Sigmoid colon (tissue), 7 donors: Measurements from ENCODE around the gene PXK. TPM values are rescaled to one million over a fixed set of nuclear protein-coding genes. Genes with fewer than 3 reads are reported as not detected.
"Not testable (repeated sequence)": the region's sequence is repeated elsewhere in the genome, so short reads cannot be mapped to it uniquely, and the experiment has no call there.

Experiments used
- DNase-seq: peaks from one replicate; pipeline ENCODE4 v3.0.0-alpha.2; 2019
- H3K27ac ChIP-seq, 4 donors: fragments of 200-600 bp; sonication (generic); one replicate each; pipeline ENCODE4 v1.5.1; 2016 to 2019; ENCODE audit warnings: mild to moderate bottlenecking in 1 of 4
- H3K27me3 ChIP-seq, 3 donors: fragments of 200-600 bp; sonication (generic); one replicate each; pipeline ENCODE4 v1.5.1; 2019; ENCODE audit warnings: mild to moderate bottlenecking in 1 of 3
- H3K36me3 ChIP-seq, 4 donors: fragments of 200-600 bp; sonication (generic); one replicate each; pipeline ENCODE4 v1.5.1; 2016 to 2019
- H3K4me1 ChIP-seq, 4 donors: fragments of 200-600 bp; sonication (generic); one replicate each; pipeline ENCODE4 v1.5.1; 2017 to 2019
- H3K4me3 ChIP-seq, 4 donors: fragments of 200-600 bp; sonication (generic); one replicate each; pipeline ENCODE4 v1.5.1; 2017 to 2019; ENCODE audit warnings: mild to moderate bottlenecking in 2 of 4, moderate library complexity in 1 of 4
- H3K9me3 ChIP-seq, 4 donors: fragments of 200-600 bp in 3 of 4; sonication (generic) in 3 of 4; one replicate each; pipeline versions ENCODE4 v1.5.1 to v1.6.1; 2013 to 2019
- CTCF ChIP-seq, 4 experiments: fragments of 450-650 bp in 3 of 4; fragments of 200-600 bp in 1 of 4; IDR thresholded peaks; one replicate each; pipeline ENCODE4 v1.5.1; 2016 to 2019; ENCODE audit warnings: antibody characterized with exemption in 4 of 4, mild to moderate bottlenecking in 3 of 4, moderate library complexity in 2 of 4
- EP300 ChIP-seq, 4 donors: sonication (generic); formaldehyde crosslinking; IDR thresholded peaks; one replicate each; pipeline ENCODE4 v1.6.1; 2017; ENCODE audit warnings: antibody characterized with exemption in 4 of 4
- POLR2A ChIP-seq, 2 donors: fragments of 450-650 bp; IDR thresholded peaks; one replicate each; pipeline ENCODE4 v1.6.1; 2016; ENCODE audit warnings: antibody characterized with exemption in 2 of 2, mild to moderate bottlenecking in 2 of 2, moderate library complexity in 2 of 2
- POLR2AphosphoS5 ChIP-seq, 4 donors: sonication (generic); formaldehyde crosslinking; IDR thresholded peaks; one replicate each; pipeline ENCODE4 v1.6.1; 2017; ENCODE audit warnings: antibody characterized with exemption in 4 of 4
- WGBS, 2 donors: extraction: QIAGEN DNeasy Blood & Tissue Kit; methylation state at CpG; one replicate each; pipeline ENCODE4 v1.1.7; 2013; 5-methylcytosine and 5-hydroxymethylcytosine counted together
- intact Hi-C: fragments of 100-400 bp; cut with DNase I; formaldehyde crosslinking; loops from one replicate; pipeline ENCODE4 v1.15.1; 2023
- polyA plus RNA-seq, 3 donors: library from polyadenylated mRNA; stranded (reverse); fragments of 200-250 nt; gene quantifications; one replicate each; pipeline ENCODE4 v1.2.3, GENCODE V29; 2013
- total RNA-seq, 4 donors: library from RNA; depleted of rRNA; stranded (reverse); fragments of >200 nt; gene quantifications; one replicate each; pipeline ENCODE4 v1.1.0, GENCODE V29; 2016
- donor health status: healthy with polysubstance abuse.
- donor health status: Bipolar disorder and iron deficiency.
- donor health status: healthy.

Gene PXK
- total RNA-seq (10 to 100 TPM; 30.3 to 58.7 (median 50.5) TPM), polyA plus RNA-seq (10 to 100 TPM in 1 of 3 donors, 1 to 10 TPM in 2; 6.9 to 16.4 (median 8.4) TPM)

GRCh38 chr3:58332575-58333188 is at the start of gene PXK:
TSS of gene PXK (plus strand) at chr3:58332892. CDS start at chr3:58332989, 97 bp downstream.
- DNase-seq: peak; percentile 85
- Histone ChIP-seq H3K27me3 (no peaks in the 10 kb centered on the region), H3K27ac (peak within 1 kb of the TSS; percentile 76 to 84 (median 82)), H3K4me3 (peak within 1 kb of the TSS; percentile 73 to 93 (median 88)), H3K4me1 (peaks cover 0 to 41% (median 35%) of the 10 kb centered on the region in 4 donors), H3K9me3 (no peaks in the 10 kb centered on the region), H3K36me3 (no peaks in the 10 kb centered on the region)
- TF ChIP-seq EP300 (IDR thresholded peaks at IDR 0.05) (no peak), POLR2AphosphoS5 (IDR thresholded peaks at IDR 0.05) (peak in 3 of 4 donors; percentile 27 to 68 (median 61)), POLR2A (IDR thresholded peaks at IDR 0.05) (no peak), CTCF (IDR thresholded peaks at IDR 0.05) (no peak)
- 1% methylated on average over 79 of the region's 79 CpGs for WGBS, 2 donors
- intact Hi-C loops: loop anchor here (1.0 kb wide), 2 partner anchors 82 to 160 kb away; partner anchors contain the start of gene KCTD6

GRCh38 chr3:58285334-58285733 is 47.4 kb upstream of the PXK start:
- Histone ChIP-seq H3K9me3 (no peaks in the 10 kb centered on the region), H3K4me1 (no peaks in the 10 kb centered on the region), H3K27ac (no peak overlapping the region), H3K36me3 (peaks cover 4 to 73% (median 14%) of the 10 kb centered on the region in 4 donors), H3K27me3 (no peaks in the 10 kb centered on the region), H3K4me3 (no peak overlapping the region)
- DNase-seq: no peak
- TF ChIP-seq POLR2AphosphoS5 (IDR thresholded peaks at IDR 0.05) (no peak), EP300 (IDR thresholded peaks at IDR 0.05) (no peak), CTCF (IDR thresholded peaks at IDR 0.05) (no peak), POLR2A (IDR thresholded peaks at IDR 0.05) (no peak)
- 87 to 90% methylated on average over 7 of the region's 7 CpGs for WGBS, 2 donors
- intact Hi-C loops: no loop called here

GRCh38 chr3:58287354-58287753 is 45.3 kb upstream of the PXK start:
- WGBS, 2 donors: 92 to 96% methylated on average over 6 of the region's 6 CpGs
- Histone ChIP-seq H3K27me3 (no peaks in the 10 kb centered on the region), H3K4me3 (no peak overlapping the region), H3K4me1 (no peaks in the 10 kb centered on the region), H3K36me3 (peaks cover 0 to 52% (median 11%) of the 10 kb centered on the region in 4 donors), H3K9me3 (no peaks in the 10 kb centered on the region), H3K27ac (no peak overlapping the region)
- intact Hi-C loops: no loop called here
- TF ChIP-seq CTCF (IDR thresholded peaks at IDR 0.05): no peak
- TF ChIP-seq EP300 (IDR thresholded peaks at IDR 0.05): no peak
- no peak for TF ChIP-seq POLR2A (IDR thresholded peaks at IDR 0.05)
- TF ChIP-seq POLR2AphosphoS5 (IDR thresholded peaks at IDR 0.05): no peak
- DNase-seq: no peak

GRCh38 chr3:58288011-58288728 is 44.5 kb upstream of the PXK start:
- no peak overlapping the region for H3K27ac ChIP-seq
- H3K27me3 ChIP-seq: no peaks in the 10 kb centered on the region
- 88 to 92% methylated on average over 4 of the region's 4 CpGs for WGBS, 2 donors
- DNase-seq: no peak
- intact Hi-C loops: no loop called here
- H3K36me3 ChIP-seq: peaks cover 0 to 45% (median 11%) of the 10 kb centered on the region in 4 donors
- TF ChIP-seq POLR2AphosphoS5 (IDR thresholded peaks at IDR 0.05): no peak
- TF ChIP-seq CTCF (IDR thresholded peaks at IDR 0.05): no peak
- TF ChIP-seq EP300 (IDR thresholded peaks at IDR 0.05): no peak
- TF ChIP-seq POLR2A (IDR thresholded peaks at IDR 0.05): no peak
- H3K4me1 ChIP-seq: no peaks in the 10 kb centered on the region
- H3K4me3 ChIP-seq: no peak overlapping the region
- no peaks in the 10 kb centered on the region for H3K9me3 ChIP-seq

GRCh38 chr3:58288964-58289613 is 43.6 kb upstream of the PXK start:
- DNase-seq, H3K9me3 ChIP-seq, H3K27ac ChIP-seq, H3K4me3 ChIP-seq, H3K4me1 ChIP-seq, intact Hi-C loops, H3K27me3 ChIP-seq: not testable (repeated sequence)
- WGBS, 2 donors: 94 to 96% methylated on average over 3 of the region's 4 CpGs
- H3K36me3 ChIP-seq: peaks cover 0 to 43% (median 11%) of the 10 kb centered on the region in 4 donors

- H3K4me1 ChIP-seq, DNase-seq, intact Hi-C loops, H3K4me3 ChIP-seq, H3K27me3 ChIP-seq, H3K9me3 ChIP-seq, H3K27ac ChIP-seq: not testable (repeated sequence)
- WGBS, 2 donors: 98 to 99% methylated on average over 24 to 33 of the region's 33 CpGs
- peaks cover 0 to 34% (median 7%) of the 10 kb centered on the region in 4 donors for H3K36me3 ChIP-seq
These were observed 42.2 kb upstream of the PXK start for GRCh38 chr3:58290446-58290845.
